ENCODE data around the gene MUC13. TPM values are rescaled to one million over a fixed set of nuclear protein-coding genes. Genes with fewer than 3 reads are reported as not detected.

MUC13 gene
- total and polyA plus RNA-seq, 2 of the 4 experiments (the other 2 are of a cell fraction): not detected

- Histone ChIP-seq H2BK20ac (ENCODE audit: low read depth, low read length) (no peak overlapping the region), H3K9me1 (ENCODE audit: insufficient read depth, low read length) (no peaks in the 10 kb centered on the region; the same call in 1 of the 2 replicates), H2AK5ac (ENCODE audit: low read depth, low read length) (no peak overlapping the region), H3K9me3 (ENCODE audit: control insufficient read depth, insufficient read depth, low read length) (no peaks in the 10 kb centered on the region), H3K4ac (ENCODE audit: low read depth, low read length) (no peak overlapping the region), H3K27ac (ENCODE audit: insufficient read depth, low read length) (no peak overlapping the region), H4K20me1 (ENCODE audit: insufficient read depth, low read length) (no peaks in the 10 kb centered on the region), H3K18ac (ENCODE audit: low read depth, low read length) (no peak overlapping the region), H3K79me1 (ENCODE audit: low read depth in 1 of 2, low read length in 2 of 2) (no peaks in the 10 kb centered on the region), H3K9ac (ENCODE audit: low read depth, low read length) (no peak overlapping the region), H2BK15ac (ENCODE audit: low read depth, low read length) (no peak overlapping the region), H3K4me3 (ENCODE audit: insufficient read depth, low read depth, low read length) (no peak overlapping the region), H3K14ac (replicated peaks; ENCODE audit: low read depth, low read length) (no peak overlapping the region), H3K36me3 (ENCODE audit: control insufficient read depth, insufficient read depth, low read length) (no peaks in the 10 kb centered on the region), H4K8ac (ENCODE audit: low read depth in 2 of 2, low read length in 2 of 2) (no peak overlapping the region), H2BK5ac (ENCODE audit: low read depth, low read length, poor library complexity, severe bottlenecking) (no peak overlapping the region), H2AFZ (replicated peaks; ENCODE audit: low read length, poor library complexity) (no peak overlapping the region), H3K4me2 (ENCODE audit: low read depth, low read length) (no peak overlapping the region), H2AK9ac (replicated peaks; ENCODE audit: low read depth, low read length, poor library complexity) (no peak overlapping the region), H4K91ac (ENCODE audit: insufficient read depth, low read depth, low read length) (no peak overlapping the region), H4K5ac (ENCODE audit: low read depth, low read length) (no peak overlapping the region), H3K4me1 (ENCODE audit: control insufficient read depth, insufficient read depth, low read length) (no peaks in the 10 kb centered on the region), H3K27me3 (ENCODE audit: control insufficient read depth, insufficient read depth, low read length) (peaks cover 15% of the 10 kb centered on the region), H3K56ac (ENCODE audit: extremely low read depth, insufficient read depth, low read length) (no peak overlapping the region), H3K23ac (ENCODE audit: low read depth, low read length) (no peak overlapping the region), H2BK120ac (ENCODE audit: low read depth, low read length) (no peak overlapping the region)
- DNase-seq (no peak), ATAC-seq (ENCODE audit: low read depth) (no peak)
- dilution Hi-C loops (cut with HindIII; ENCODE audit: low sequenced_read_pairs, unreplicated experiment): no loop called here
- intact Hi-C loops (cut with micrococcal nuclease): no loop called here
- no TSS peak for BruUV-seq (replicated peaks)
- ChIA-PET CTCF (no interaction called here), POLR2A (ENCODE audit: unreplicated experiment) (no interaction called here)
- in situ Hi-C loops (cut with MboI; ENCODE audit: low sequenced_read_pairs): loop anchor here (5.0 kb wide), 1 partner anchor 491 kb away; no protein-coding TSS in a partner anchor
- no CpG with 5 or more reads among the region's 5 CpGs for WGBS, 2 experiments (ENCODE audit: extremely low coverage in 2 of 2, insufficient read length in 1 of 2)
- no peak for TF ChIP-seq CEBPB (IDR thresholded peaks at IDR 0.05; ENCODE audit: low read depth, low read length)
- no peak for TF ChIP-seq MAZ (IDR thresholded peaks at IDR 0.05; ENCODE audit: borderline replicate concordance, low read depth, low read length)
- TF ChIP-seq FOS (IDR thresholded peaks at IDR 0.05; ENCODE audit: low read depth, low read length): no peak
- TF ChIP-seq SMC3 (IDR thresholded peaks at IDR 0.05; ENCODE audit: low read depth, low read length): no peak
- no peak for TF ChIP-seq MXI1 (IDR thresholded peaks at IDR 0.05; ENCODE audit: borderline replicate concordance, low read depth, low read length)
- TF ChIP-seq CHD1 (IDR thresholded peaks at IDR 0.05; ENCODE audit: low read depth, low read length): no peak
- TF ChIP-seq RAD21 (IDR thresholded peaks at IDR 0.05; ENCODE audit: low read length): no peak
- TF ChIP-seq BHLHE40 (IDR thresholded peaks at IDR 0.05; ENCODE audit: low read depth, low read length): no peak
- no peak for TF ChIP-seq MAFK (IDR thresholded peaks at IDR 0.05; ENCODE audit: low read depth, low read length)
- TF ChIP-seq USF2 (IDR thresholded peaks at IDR 0.05; ENCODE audit: low read depth, low read length): no peak
These were observed 1.4 kb upstream of the MUC13 start for GRCh38 chr3:124935794-124936542.
